ENCODE results near the gene CST3.
A peak's percentile ranks its signal among the peaks of the same experiment; 100 is the strongest.
"Not testable (repeated sequence)": the region's sequence is repeated elsewhere in the genome, so short reads cannot be mapped to it uniquely, and the experiment has no call there.

CST3 gene

DNA sequence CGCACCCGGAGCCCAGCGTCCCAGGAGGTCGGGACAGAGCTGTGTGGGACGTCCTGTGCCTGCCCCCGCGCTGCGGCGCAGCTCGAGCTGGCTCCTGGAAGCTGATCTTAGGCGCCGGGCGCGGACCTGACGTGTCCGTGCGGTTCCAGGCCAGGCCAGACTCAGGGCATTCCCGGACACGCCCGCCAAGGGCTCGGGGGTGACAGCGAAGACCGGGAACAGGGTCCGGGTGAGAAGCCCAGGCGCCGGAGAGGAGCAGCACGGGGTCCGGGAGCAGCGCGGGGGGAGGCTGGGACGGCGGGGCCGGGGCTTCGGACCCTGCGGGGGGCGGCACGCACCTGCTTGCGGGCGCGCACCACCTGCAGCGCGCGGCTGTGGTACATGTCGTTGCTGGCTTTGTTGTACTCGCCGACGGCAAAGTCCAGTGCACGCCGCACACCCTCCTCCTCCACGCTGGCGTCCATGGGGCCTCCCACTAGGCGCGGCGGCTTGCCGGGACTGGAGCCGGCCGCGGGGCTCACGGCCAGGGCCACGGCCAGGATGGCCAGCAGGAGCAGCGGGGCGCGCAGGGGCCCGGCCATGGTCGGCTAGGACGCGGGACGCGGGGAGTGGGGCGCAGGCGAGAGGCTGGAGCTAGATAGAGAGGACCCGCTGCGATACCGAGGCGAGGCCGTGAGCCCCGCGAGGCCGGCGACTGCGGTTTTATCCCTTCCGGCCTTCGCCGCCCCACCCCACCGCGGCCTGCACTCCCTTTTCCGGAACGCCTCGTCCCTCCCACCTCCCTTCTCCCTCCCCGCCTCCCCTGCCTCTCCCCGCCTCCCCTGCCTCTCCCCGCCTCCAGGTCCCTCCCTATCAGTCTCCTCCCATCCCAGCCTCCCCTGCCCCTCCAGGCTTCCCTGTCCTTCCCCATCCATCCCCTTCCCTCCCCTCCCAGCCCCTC lies at the start of gene CST3:
Gene CST3, minus strand, starts transcription at position 674 of the 940 bp plus-strand sequence. Its CDS starts 93 bp downstream, at position 581.
- DNase-seq: peak; percentile 77

DNA sequence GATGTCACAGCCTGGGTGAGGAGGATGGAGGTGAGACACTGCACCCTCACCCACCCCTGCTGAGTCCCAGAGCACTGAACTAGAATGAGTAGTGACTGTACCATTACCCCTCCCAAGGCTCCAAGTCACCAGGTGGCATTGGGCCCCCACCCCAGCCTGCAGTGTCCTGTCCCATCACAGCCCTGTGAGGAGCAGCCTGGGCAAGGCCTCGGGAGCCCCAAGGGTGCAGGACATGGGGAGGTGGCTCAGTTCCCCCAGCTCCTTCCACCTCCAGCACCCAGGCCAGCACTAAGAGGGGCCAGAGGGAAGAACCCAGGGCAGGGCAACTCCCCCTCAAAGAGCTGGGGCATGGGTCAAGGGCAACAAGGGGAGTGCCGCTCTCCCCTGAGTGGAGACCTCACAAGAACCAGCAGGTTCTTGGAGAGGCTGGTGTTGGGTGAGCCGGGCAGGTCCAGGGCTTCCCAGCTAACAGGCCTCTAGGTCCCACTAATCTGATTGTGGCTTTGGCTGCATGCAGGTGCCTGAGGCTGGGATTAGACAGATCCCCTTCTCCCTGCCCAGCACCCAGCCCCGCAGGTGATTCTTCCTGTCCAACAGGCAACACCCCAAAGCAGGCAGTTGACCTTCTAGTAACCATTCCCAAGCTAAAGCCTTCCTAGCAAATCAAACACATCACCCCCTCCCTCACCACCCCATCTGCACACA lies 48.4 kb upstream of the CST3 start:
- no peak for DNase-seq

DNA sequence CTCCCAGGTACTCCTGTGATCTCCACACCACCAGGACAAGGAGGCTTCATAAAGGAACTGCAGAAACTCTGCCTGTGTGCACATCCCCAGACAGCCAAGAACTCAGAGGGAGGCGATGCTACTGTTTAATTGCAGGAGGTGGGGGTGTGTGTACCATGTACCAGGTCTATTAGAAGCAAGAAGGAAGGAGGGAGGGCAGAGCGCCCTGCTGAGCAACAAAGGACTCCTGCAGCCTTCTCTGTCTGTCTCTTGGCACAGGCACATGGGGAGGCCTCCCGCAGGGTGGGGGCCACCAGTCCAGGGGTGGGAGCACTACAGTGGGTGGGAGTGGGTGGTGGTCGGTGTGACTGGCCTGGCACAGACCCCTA lies 47.8 kb upstream of the CST3 start:
- DNase-seq: peak; percentile 74

DNA sequence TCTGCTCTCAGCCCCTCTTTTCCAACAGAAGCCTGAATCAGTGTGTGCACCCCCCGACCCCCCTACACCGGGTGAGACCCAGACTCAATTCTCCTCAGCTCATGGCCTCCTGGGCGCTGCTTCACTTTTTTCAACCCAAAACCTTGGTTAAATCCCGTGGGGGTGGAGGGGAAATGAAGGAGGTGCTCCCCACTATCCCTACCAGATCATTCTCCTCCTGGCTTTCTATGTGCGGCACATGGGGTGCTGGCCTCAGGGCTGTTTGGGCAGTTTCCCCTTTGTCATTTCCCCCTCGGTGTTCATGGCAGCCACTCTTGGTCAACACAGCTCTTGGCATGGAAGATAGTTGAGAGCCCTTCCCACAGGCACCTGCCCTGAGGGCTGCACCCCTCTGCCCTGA lies 46.5 kb upstream of the CST3 start:
- no peak for DNase-seq

GRCh38 chr20:23683807-23684206 lies 46.1 kb upstream of the CST3 start:
- no peak for DNase-seq

DNA sequence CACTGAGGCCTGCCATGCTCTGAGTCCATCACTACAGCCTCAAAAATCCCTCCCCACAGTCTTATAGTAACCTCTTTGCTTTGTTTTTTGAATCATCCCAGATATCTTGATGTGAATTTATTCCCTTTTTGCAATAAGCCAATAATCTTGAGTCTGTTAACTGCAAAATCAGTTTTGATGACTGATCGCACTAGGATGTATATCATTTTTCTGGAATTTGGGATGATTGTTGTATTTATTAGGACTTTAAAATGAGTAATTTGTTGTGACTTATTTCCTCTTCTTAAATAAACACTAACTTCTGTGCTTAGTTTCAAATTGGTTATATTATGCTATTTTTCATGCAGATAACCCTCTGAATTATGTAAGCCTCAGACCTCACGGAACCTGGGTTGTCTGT lies 45.5 kb upstream of the CST3 start:
- no peak for DNase-seq

- DNase-seq: no peak
Measured at GRCh38 chr20:23680146-23680545, 42.4 kb upstream of the CST3 start.

- DNase-seq: no peak
Measured at GRCh38 chr20:23679133-23680092, 41.7 kb upstream of the CST3 start.

DNA sequence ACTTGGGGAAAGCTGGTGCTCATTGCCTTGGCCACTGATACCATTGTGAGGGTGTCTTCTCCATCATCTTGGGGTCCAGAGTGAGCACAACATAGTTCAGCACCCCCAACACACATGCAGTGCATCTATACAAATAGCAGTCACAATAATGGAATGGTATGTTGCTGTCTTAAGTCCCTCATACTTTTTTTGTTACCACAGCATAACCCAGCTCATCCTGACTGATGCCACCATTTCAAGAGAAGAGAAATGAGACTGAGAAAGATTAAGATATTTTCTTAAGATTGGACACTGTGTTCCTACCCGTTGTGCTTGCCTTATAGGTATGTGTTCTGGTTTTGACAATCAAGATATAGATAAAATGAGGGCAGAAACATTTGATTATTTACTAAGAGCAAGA lies 35.5 kb upstream of the CST3 start:
- no peak for DNase-seq

DNA sequence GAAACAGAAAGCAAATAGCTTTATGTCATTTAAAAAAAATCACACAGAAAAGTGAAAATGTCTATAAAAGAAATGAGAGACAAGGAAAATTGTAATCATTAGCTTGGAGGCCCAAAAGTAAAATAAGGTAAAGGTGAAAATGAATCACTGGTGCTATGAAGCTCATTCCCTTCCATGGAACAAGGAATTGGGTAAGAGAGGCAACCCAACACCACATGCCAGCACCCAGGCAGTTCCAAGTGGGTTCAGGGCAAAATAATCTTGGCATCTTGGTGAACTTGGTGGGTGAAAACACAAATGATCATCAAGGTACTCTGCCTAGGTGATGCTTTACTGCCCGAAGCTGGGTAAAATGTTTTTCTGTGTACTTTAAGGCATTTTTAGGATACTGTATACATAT lies 34.4 kb upstream of the CST3 start:
- no peak for DNase-seq

GRCh38 chr20:23671479-23671878 lies 33.7 kb upstream of the CST3 start:
- no peak for DNase-seq

DNA sequence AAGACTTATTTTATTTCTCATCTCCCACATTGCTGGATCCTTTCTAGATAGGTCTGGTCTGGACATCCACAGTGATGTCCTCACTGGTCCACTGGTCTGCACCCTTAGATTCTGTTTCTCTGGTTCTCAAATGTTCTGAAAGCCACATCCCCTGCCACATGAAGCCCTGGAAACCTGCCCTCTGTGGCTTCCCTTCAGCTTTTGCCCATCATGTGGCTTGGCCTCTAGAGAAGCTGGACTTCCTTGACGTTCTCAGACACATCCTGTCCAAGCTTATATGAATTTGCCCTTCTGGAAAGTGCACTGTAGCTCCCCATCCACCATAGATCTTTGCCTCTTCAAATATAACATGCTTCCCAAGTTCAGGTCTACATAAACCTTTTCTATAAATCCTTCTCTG lies 32.6 kb upstream of the CST3 start:
- DNase-seq: no peak

DNA sequence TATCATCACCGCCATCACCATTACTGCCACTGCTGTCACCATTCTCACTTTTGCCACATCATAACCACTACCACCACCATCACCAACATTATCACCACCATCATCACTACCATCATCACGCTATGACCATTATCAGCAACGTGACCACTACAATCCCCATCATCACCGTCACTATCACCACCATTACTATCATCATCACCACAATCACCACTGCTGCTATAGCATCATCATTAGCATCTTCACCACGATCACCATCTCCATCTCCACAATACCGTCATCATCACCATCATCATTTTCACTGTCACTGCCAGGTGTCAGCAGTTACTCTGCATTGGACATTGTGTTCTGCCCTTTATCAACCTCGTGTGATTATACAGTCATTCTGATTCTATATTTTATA lies 32.1 kb upstream of the CST3 start:
- DNase-seq: no peak

GRCh38 chr20:23669327-23669726 lies 31.6 kb upstream of the CST3 start:
- DNase-seq: no peak

GRCh38 chr20:23668477-23668951 lies 30.8 kb upstream of the CST3 start:
- peak; percentile 53 for DNase-seq

- no peak for DNase-seq
Measured at GRCh38 chr20:23667666-23668065, 29.9 kb upstream of the CST3 start.

DNA sequence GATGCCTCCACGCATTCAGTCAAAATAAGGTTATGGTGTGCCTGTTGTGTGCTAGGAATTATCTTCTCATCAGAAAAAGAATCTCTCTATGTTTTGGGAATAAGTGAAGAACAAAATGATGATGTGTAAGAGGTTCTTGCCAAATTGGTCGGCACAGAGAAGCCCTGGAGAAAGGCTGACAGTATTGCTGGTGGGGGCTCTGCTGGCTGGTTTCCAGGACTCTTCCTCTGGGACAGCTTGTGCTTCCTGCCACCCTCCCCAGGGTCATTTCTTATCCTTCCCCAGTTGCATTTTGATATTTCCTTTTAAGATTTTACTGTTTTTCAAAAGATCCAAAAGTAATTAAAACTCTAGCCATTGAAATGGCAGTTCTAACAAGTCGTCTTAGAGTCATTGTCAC lies 28.9 kb upstream of the CST3 start:
- DNase-seq: no peak

GRCh38 chr20:23666189-23666588 lies 28.4 kb upstream of the CST3 start:
- DNase-seq: no peak

GRCh38 chr20:23664954-23665353 lies 27.2 kb upstream of the CST3 start:
- no peak for DNase-seq

GRCh38 chr20:23664046-23664445 lies 26.3 kb upstream of the CST3 start:
- DNase-seq: not testable (repeated sequence)

GRCh38 chr20:23663180-23663579 lies 25.4 kb upstream of the CST3 start:
- DNase-seq: no peak

DNA sequence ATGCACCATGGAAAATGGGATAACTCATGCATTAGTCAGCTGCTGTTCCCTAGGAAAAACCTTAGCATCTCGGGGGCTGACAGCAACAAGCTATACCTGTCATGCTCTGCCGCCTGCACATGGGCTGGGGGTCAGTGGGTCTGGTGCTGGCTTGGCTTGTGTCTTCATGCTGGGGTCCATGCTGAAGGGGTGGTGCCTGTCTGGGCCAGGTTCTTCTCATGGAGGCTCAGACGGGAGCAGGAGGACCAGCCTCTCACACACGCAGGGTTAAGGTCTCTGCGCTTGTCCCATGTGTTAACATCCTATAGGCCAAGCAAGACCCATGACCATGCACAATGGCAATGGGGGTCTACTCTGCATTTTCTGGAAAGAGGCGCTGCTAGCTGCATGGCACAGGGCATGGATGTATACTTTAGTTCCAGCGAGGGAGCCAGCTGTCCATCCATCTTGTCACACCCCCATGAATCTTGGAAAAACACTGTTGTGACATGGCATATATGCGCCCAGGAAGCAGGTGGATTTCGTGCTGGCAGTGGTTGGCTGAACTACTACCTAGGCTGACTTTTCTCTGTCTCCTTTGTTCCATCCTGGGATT lies 24.6 kb upstream of the CST3 start:
- no peak for DNase-seq

Measured in COR-L47 (cell line).